ENCODE data around the gene CLDN7. TPM values are rescaled to one million over a fixed set of nuclear protein-coding genes. Genes with fewer than 3 reads are reported as not detected.

CLDN7 gene
- total RNA-seq, 1 donor from 2014 or later, result 1.8 TPM

DNA sequence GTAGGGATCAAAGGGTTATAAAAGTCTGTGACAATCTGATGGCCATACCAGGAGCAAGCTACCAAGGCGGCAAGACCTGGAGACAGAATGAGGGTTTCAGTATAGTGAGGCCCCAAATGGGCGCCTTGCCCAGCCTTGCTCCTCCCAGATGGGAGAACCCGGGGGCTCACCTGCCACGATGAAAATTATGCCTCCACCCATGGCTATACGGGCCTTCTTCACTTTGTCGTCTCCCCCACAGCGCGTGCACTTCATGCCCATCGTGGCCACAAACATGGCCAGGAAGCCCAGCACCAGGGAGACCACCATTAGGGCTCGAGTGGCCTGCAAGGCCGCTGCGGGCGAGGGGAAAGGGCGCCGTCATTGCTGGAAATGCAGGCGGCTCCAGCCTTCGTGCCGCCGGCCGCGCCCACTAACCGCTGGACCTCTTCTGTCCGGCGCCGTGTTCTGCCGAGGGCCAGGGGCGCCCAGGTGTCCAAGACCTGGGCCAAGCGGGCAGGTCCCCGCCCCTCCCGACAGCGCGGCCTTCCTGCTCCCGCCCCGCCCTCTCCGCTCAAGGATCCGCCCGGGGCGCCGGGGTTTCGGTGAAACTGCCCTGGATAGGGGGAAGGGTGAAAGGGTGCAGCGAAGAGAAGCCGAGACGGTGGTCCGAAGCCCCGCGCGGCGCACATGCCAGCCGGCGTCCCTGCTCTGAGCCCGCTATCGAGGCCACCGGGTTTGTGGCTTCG is 1.5 kb downstream of the CLDN7 start:
- intact Hi-C loops (cut with micrococcal nuclease), result loop anchor here (1.0 to 5.0 kb wide), 2 partner anchors 9 to 36 kb away; partner anchors contain the start of gene ELP5
- Mint-ChIP-seq H3K36me3 (ENCODE audit: low read depth) (peaks cover 31% of the 10 kb centered on the region), H3K27me3 (peaks cover 11% of the 10 kb centered on the region), H3K4me1 (peaks cover 29% of the 10 kb centered on the region), H3K4me3 (peak overlapping the region; percentile 77), H3K27ac (peak overlapping the region; percentile 76), H3K9me3 (no peaks in the 10 kb centered on the region)
- DNase-seq (no peak), ATAC-seq (ENCODE audit: low read depth) (peak; percentile 64)
- CTCF ChIA-PET, result no interaction called here
- POLR2A ChIA-PET, result interaction anchor here (0.6 to 1.0 kb wide), 3 partner anchors 9 to 111 kb away, joined by 3 to 4 read pairs (median 4); partner anchors contain the start of genes CTDNEP1 and GABARAP
- TF ChIP-seq, protein P1, sequence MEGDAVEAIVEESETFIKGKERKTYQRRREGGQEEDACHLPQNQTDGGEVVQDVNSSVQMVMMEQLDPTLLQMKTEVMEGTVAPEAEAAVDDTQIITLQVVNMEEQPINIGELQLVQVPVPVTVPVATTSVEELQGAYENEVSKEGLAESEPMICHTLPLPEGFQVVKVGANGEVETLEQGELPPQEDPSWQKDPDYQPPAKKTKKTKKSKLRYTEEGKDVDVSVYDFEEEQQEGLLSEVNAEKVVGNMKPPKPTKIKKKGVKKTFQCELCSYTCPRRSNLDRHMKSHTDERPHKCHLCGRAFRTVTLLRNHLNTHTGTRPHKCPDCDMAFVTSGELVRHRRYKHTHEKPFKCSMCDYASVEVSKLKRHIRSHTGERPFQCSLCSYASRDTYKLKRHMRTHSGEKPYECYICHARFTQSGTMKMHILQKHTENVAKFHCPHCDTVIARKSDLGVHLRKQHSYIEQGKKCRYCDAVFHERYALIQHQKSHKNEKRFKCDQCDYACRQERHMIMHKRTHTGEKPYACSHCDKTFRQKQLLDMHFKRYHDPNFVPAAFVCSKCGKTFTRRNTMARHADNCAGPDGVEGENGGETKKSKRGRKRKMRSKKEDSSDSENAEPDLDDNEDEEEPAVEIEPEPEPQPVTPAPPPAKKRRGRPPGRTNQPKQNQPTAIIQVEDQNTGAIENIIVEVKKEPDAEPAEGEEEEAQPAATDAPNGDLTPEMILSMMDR (IDR thresholded peaks at IDR 0.05), result no peak

GRCh38 chr17:7260151-7260550 is 2.1 kb downstream of the CLDN7 start:
- peaks cover 11% of the 10 kb centered on the region for H3K27me3 Mint-ChIP-seq
- ATAC-seq (ENCODE audit: low read depth), result no peak
- DNase-seq, result no peak
- no peaks in the 10 kb centered on the region for H3K9me3 Mint-ChIP-seq
- intact Hi-C loops (cut with micrococcal nuclease), result loop anchor here (5.0 kb wide), 1 partner anchor 37 kb away; no protein-coding TSS in a partner anchor
- ChIA-PET POLR2A (interaction anchor here (0.5 to 1.2 kb wide), 3 partner anchors 9 to 361 kb away, joined by 3 to 4 read pairs (median 4); partner anchors contain the start of gene CTDNEP1), CTCF (no interaction called here)
- peak overlapping the region; percentile 77 for H3K4me3 Mint-ChIP-seq
- H3K4me1 Mint-ChIP-seq, result peaks cover 29% of the 10 kb centered on the region
- H3K36me3 Mint-ChIP-seq (ENCODE audit: low read depth), result peaks cover 34% of the 10 kb centered on the region
- TF ChIP-seq, protein P1 (IDR thresholded peaks at IDR 0.05), result no peak
- H3K27ac Mint-ChIP-seq, result peak overlapping the region; percentile 50

- peaks cover 29% of the 10 kb centered on the region for H3K4me1 Mint-ChIP-seq
- intact Hi-C loops (cut with micrococcal nuclease), result no loop called here
- H3K27ac Mint-ChIP-seq, result no peak overlapping the region
- ATAC-seq (ENCODE audit: low read depth) (no peak), DNase-seq (no peak)
- H3K36me3 Mint-ChIP-seq (ENCODE audit: low read depth), result peaks cover 39% of the 10 kb centered on the region
- H3K9me3 Mint-ChIP-seq, result no peaks in the 10 kb centered on the region
- ChIA-PET CTCF (interaction anchor here (0.6 kb wide), 1 partner anchor 45 kb away, joined by 3 read pairs; no protein-coding TSS in a partner anchor), POLR2A (interaction anchor here (0.5 to 1.2 kb wide), 4 partner anchors 8 to 50 kb away, joined by 3 to 4 read pairs (median 4); partner anchors contain the start of gene CTDNEP1)
- TF ChIP-seq, protein P1 (IDR thresholded peaks at IDR 0.05), result no peak
- peaks cover 11% of the 10 kb centered on the region for H3K27me3 Mint-ChIP-seq
- H3K4me3 Mint-ChIP-seq, result no peak overlapping the region
Measured at GRCh38 chr17:7259555-7259889, 2.8 kb downstream of the CLDN7 start.

- Mint-ChIP-seq H3K4me3 (no peak overlapping the region), H3K4me1 (peaks cover 30% of the 10 kb centered on the region), H3K27ac (no peak overlapping the region), H3K27me3 (peaks cover 10% of the 10 kb centered on the region), H3K9me3 (no peaks in the 10 kb centered on the region), H3K36me3 (ENCODE audit: low read depth) (peaks cover 44% of the 10 kb centered on the region)
- ChIA-PET CTCF (interaction anchor here (0.6 kb wide), 1 partner anchor 45 kb away, joined by 3 read pairs; no protein-coding TSS in a partner anchor), POLR2A (interaction anchor here (0.6 to 1.2 kb wide), 3 partner anchors 8 to 50 kb away, joined by 4 read pairs; partner anchors contain the start of gene CTDNEP1)
- TF ChIP-seq, protein P1 (IDR thresholded peaks at IDR 0.05), result no peak
- ATAC-seq (ENCODE audit: low read depth) (no peak), DNase-seq (no peak)
- intact Hi-C loops (cut with micrococcal nuclease), result no loop called here
Measured at GRCh38 chr17:7258731-7259554, 3.3 kb downstream of the CLDN7 start.

All from activated B cell treated with CpG ODN at 0.5 μM for 24 hours (primary cell).